HL-60/S4 treated with retinoic acid at 250 ng/mL for 4 days and 3 days (cell line): Measurements from ENCODE around the gene CIAO3.

Experiments
- in situ Hi-C: fragments of 300-500 bp; cut with MboI; formaldehyde crosslinking; loops from 2 replicates; pipeline ENCODE4 v1.7.0; 2022; ENCODE audit warnings: low sequenced_read_pairs

Gene CIAO3

DNA sequence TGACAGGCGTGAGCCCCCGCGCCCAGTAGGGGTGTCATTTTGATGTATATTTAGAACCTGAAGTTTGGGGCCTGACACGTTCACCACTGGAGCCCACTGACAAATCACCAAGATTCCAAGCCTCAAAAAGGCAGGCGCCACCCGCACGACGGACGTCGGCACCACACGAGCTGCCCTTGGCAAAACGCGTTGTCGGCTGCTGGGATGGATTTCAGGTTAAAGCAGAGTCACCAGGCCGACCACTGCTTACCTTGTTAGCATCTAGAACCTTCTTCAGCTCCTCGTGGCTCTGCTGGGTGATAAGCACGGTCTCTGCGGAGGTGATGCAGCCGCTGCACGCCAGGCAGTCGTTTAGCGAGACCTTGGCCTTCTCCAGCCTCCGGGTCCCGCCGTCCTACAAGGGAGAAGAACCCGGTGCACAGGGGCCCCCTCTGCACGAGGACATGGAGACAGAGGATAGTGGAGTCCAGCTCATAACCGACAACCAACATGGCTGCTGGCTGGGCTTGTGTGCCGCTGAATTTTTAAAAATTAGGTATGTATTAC, 3.8 kb downstream of the CIAO3 start:
- in situ Hi-C loops = no loop called here

DNA sequence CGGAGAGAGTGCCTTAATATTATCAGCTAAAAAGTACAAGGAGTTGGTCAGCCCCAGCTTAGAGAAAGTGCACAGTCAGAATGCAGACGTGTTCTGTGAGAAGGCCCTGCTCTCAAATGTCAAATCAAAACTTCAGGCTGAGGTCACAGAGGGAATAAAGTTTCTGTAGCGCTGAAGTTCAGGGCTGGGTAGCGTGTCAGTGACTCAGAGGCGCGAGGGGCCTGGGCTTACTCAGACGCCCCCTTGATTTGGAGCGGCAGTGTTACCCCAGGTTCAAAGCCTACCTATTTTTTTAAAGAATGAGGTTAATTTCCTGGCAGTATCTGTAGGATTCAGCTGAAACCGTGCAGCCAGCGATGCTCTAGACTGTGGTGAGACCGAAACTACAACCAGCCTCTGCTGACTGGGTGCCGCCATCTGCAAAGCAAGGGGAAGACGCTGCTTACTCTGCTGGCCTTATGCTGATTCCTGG, 4.8 kb downstream of the CIAO3 start:
- in situ Hi-C loops = no loop called here

DNA sequence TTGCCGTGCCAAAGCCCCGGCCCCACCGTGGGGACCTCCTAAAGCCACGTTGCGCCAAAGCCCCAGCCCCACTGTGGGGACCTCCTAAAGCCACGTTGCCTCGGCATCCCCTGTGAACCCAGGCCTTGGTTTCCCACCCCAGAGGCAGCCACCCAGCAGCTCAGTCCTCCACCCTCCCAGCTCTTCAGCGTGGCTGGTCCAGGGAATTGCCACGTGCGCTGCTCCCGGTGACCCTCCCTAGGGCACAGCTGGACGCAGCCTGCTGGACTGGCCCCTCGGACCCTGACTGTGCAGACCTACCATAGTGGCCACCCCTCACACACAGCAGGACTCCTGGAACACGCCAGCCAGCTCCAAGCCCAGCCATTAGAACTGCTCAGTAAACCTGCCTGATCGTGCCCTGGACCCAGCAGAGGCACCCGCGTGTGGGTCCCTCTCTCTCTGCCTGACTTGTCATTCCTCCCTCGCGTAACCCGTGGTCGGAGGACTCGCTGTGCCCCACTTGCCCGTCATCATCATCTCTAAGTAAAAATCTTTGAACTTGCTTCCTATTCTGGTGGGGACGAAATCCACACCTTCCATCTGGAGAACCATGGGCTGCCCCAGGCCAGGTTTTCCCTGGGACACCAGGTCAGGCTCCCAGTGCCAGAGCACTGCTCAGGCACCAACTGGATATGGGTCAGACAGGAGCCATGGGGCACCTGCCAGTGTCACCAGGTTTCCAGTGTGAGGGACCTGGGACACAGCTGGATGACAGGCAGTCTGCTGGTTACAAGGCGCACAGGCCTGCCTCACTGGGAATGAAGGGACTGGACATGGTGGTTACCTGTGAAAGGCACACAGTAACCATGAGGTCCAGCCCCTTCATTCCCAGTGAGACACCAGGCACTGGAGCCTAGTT, 5.6 kb downstream of the CIAO3 start:
- in situ Hi-C loops = no loop called here

DNA sequence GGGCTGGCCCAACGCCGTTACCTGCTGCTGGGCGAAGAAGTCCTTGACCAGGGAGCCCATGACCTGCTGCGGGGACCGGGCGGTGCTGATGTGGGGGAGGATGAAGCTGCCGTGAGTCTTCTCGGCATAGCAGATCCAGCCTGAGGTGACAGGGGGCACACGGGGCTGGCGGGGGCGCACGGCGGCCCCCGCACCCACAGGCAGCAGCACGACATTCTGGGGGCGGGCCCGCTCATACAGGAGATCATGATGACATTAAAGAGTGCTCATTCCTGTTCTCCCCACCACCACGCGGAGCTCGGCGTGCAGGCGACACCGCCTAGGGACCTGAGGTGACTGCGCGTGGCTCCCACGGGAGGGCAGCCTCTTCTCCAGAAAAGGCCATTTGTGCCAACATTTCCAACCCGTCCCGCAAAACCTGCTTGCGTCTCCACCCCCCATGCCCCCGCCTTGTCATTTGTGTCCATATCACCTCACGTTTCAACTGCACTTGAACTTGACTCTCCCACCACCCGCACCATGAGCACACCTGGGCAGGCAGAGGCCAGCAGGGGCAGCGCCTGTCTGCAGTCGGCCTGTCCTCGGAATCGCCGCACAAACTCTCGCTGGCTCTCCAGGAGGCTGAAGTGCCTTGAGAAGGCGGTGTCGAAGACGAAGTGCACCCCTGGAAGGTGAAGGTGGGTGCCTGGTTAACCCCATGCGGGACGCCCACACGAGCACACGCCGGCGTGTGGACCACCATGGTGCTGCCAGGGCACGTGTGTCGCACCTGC, 6.4 kb downstream of the CIAO3 start:
- in situ Hi-C loops = no loop called here

DNA sequence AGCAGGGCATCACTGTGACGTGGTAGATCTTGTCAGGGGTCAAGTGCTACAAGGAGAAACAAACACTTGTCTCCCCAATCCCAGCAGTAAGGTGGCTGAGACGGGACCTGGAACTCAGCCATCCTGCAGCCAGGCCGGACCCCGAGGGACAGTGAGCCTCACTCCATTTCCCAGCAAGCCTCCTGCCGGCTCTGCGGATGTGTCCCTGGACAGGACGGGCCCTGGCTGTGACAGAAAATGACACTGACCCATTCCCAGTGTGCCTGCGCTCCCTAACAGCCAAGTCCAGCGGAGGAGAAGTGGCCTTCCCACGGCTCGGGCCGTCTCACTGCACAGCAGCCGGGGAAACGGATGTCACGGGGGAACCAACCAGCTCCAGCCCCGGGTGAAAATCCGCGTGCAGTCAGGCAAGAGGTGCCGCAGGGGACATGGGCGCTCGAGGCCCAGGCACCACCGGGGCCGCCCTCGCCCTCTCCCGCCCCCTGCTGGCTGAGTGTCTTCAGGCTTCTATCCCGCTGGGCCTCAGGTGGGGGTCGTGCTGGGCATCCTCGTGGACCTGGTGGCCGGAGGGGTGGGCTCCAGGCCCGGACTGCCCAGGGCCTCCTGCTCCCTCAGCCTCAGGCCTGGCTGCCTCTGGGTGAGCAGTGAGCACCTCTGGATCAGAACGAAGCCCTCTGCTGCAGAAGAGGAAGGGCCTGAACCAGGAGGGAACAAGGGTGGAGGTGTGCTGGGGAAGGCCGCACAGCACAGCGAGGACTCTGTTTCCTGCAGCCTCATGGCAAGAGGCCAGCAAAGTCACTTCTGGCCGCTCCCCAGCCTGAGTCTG, 7.2 kb downstream of the CIAO3 start:
- in situ Hi-C loops = no loop called here

DNA sequence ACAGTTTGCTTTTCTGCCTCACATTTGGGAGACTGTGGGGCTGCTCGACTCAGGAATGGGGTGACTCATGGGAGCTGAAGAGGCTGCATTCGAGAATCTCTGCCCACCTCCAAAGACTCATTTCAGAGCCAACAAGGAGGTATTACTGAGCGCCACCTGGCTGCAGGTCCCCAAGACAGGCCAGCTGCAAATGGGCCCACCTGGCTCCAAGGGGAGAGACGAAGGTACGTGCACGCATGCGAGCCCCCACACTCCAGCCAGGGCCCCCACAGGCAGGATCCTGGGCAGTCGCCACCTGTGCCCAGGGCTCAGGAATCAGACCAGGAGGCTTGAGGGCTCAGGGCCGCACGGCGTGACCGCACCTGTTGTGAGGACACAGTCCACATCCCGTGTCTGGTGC, 7.9 kb downstream of the CIAO3 start:
- in situ Hi-C loops = no loop called here

DNA sequence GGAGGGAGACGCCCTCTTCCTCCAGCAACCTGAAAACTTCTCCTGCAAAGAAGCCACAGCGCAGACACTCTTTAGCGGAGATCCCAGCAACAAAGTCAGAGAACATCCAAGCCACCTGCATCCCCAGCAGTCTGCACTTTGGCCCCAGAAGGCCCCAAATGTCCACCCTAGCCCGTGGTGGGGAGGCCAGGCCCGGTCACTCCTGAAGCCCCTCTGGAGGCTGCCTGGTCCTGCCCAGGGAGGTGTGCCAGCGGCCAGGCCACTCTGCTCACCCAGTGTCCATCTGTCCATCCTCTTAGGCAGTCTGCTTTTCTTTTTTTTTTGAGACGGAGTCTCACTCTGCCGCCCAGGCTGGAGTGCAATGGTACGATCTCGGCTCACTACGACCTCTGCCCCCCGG, 8.5 kb downstream of the CIAO3 start:
- in situ Hi-C loops = no loop called here

DNA sequence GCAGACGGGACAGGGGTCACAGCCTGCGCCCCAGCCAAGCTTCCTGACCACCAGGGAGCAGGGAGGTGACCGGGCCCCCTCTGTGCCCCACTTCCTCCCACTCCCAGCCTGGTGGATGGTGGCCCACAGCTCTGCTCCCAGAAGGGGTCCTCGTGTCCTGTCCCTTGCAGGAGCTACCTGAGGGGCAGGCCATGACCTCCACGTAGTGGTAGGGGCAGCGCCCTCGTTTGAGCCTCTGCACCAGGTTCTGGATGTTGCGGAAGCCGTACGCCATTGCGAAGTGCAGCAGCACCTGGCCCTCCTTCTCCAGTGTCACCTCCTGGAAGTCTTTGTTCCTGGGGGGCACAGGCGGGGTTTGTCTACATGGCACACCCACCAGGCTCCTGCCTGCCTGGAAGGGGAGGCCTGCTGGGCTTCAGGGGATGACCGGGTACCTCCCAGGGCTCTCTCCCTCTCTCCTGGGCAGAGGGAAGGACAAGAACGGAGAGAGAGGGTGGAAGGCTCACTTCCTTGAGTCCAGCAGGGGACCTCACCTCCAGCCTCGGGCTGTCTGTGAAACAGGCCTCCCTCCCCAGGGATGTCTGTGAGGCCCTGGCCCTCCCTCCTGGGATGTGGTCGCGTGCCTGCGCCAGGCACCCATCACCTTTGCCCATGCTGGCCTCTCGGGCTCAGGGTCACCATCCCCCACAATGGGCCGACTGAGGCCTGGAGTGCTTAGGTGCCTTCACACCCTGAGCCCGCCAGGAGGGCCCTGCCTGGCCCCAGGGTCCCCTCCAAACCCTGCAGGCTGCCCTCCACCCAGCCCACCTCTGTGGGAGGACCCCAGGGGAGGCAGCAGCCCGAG, 9.9 kb downstream of the CIAO3 start:
- in situ Hi-C loops = no loop called here

DNA sequence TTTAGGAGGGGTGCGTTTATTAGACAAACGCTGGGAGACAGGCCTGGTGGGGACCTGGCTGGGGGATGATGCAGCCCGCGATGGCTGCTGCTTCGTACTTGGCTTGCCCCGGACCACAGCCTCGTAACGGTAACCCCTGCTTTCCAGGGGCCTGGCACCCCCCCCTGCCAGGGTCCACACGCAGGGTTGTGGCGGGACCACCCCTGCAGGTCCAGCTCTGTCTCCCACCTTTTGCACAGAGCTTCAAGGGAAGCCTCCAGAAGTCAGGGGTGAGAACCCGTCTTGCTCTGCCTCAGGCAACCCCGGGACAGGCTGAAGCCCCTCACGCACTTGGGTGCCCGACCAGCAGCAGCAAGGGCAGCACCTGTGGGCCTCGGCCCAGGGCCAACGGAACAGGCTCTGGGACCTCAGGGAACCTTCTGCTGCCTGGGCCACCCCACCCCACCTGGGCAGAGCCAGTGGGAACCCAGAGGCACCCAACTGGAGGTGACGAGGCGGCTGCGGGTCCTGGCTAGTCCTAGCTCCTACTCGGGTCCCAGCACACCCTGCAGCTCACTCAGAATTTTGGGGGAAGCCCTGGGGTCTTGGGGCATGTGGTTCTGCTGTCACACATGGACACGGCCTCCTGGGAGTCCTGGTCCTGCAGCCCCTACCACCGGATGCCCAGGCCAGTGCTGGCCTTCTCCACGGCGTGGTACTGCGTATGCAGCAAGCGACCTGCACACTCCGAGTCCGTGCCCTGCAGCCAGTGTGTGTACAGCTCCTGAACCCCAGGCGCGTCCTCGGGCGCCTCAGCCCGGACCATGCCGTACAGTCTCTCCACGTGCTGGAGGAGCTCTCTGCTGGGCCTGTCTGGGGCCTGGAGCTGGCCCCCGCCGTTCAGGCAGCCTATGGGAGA, 10.8 kb downstream of the CIAO3 start:
- in situ Hi-C loops = no loop called here

DNA sequence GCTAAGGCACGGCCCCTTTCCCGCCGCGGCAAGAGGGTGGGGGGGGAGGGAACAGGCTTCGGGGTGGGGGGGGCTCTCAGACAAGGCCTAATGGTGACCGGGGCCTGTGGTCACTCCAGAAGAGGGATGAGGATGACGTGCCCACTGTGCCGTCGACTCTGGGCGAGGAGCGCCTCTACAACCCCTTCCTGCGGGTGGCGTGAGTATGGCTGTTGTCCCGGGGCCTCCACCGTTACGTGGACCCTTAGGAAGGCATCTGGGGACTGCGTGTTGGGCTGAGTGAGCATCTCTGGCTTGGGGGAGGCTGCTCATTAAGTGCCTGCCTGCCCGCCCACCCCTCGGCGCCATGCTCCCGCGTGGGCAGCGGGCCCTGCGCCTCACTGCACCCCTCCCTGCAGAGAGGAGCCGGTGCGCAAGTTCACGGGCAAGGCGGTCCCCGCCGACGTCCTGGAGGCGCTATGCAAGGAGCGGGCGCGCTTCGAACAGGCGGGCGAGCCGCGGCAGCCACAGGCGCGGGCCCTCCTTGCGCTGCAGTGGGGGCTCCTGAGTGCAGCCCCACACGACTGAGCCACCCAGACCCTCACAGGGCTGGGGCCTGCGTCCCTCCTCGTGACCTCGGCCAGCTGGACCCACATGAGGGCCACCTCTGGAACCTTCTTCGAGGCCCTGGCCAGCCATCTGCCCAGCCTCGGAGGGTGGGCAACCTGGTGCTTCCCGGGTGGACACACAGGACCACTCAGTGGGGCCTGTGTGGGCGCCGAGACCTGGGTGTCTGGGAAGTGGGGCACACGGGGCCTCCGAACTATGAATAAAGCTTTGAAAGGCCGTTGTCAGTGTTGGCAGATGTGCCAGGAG, 11.7 kb downstream of the CIAO3 start:
- in situ Hi-C loops = no loop called here

DNA sequence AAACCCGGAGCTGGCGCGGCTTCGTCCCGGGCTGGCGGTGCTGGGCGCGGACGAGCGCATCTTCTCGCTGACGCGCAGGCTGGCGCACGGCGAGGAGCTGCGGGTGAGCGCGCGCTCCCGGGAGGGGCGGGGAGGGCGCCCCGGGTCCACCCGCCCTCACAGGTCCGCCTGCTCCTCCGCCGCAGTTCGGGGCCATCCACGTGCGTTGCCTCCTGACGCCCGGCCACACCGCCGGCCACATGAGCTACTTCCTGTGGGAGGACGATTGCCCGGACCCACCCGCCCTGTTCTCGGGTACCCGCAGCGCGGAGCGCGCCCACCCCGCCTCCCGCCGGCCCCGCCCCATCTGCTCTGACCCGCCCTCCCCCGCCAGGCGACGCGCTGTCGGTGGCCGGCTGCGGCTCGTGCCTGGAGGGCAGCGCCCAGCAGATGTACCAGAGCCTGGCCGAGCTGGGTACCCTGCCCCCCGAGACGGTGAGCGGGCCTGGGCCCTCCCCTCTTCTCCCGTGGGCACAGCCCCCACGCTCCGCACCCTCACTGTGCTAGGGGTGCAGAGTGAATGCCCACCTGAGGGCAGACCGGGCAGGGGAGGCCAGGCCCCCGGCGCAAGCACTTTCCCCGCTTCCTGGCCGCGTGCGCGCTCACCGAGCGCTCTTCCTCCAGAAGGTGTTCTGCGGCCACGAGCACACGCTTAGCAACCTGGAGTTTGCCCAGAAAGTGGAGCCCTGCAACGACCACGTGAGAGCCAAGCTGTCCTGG, 12.5 kb downstream of the CIAO3 start:
- in situ Hi-C loops = no loop called here

DNA sequence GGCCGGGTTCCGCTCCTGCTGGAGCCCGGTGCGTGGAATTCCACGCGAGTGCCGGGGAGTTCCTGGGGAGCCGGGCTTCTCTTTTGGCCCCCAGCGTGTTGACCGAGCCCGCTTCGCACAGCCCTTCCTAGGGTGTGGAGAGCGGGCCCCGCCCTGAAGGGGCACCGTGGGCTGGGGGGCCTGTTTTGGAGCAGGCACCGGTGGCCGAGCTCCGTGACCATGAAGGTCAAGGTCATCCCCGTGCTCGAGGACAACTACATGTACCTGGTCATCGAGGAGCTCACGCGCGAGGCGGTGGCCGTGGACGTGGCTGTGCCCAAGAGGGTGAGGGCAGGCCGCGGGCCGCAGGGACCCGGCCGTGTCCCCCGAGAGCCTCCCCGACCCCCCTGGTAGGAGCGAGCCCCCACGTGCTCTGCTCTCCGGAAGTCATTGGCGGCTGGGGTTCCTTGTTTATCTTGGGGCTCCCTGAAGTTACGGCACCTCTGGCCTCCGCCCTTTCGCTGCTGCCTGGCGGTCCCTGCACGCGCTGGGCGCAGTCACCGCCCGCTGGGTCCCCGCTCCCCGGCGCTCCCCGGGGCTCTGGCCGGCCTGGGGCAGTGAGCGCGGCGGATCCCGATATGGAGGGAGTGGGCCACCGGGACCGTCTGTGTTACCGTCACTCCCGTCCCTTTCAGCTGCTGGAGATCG, 13.4 kb downstream of the CIAO3 start:
- in situ Hi-C loops = no loop called here

DNA sequence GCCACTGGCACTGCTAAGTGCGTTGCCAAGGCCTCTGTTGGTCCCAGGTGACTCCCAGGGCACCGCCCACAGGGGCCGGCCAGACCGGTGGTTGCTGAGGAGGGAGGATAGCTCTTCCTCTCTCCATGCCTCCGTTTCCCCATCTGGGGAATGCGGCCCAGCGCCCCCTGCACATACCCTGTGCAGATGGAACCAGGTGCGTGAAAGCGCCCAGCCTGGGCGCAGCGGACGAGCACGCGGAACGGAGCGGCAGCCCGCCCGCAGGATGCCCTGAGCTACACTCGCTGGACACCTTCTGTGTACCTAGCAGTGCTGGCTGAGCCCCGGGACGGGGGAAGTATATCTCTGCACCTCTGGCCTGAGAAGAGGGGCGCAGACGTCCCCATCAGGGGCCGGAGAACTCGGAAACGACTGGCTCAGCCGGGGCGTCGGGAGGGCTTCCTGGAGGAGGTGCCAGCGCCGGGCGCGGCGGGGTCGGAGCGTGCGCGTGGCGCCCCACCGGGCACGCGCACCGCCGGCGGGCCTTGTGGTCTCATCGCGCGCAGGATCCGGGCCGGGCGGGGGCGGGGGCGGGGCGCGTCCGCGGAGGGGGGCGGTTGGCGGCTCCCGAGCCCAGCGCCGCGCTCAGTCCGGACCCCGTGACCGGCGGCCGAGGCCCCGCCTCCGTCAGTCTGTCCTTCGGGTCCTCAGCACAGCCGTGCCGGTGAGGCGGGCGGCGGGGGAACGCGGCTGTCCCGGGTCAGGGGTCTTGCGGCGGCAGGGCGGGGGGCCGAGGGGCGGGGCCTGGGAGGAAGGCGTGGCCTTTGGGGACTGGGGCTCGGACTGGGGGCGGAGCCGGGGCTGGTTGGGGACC, 14.1 kb downstream of the CIAO3 start, which contains the start of the genes CCDC78 and HAGHL:
CCDC78 (minus strand) TSS at position 6 of the 853 bp plus-strand sequence. CDS start 76 bp downstream, outside the sequence.
HAGHL (plus strand) TSS at position 669 of the 853 bp plus-strand sequence. CDS start 404 bp downstream, outside the sequence.
- in situ Hi-C loops = no loop called here

DNA sequence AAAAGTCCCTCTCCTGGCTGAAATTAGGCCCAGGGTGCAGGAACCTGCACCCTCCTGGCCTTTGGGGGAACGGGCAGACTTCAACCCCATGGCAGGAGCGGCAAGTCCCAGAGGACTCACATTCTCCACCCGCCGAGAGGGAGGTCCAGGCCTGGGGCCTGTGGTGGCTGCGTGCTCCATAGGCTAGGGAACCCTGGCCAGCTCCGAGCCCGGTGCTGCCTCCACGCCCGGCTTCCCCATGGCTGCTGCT, 14.7 kb downstream of the CIAO3 start:
- in situ Hi-C loops = no loop called here

DNA sequence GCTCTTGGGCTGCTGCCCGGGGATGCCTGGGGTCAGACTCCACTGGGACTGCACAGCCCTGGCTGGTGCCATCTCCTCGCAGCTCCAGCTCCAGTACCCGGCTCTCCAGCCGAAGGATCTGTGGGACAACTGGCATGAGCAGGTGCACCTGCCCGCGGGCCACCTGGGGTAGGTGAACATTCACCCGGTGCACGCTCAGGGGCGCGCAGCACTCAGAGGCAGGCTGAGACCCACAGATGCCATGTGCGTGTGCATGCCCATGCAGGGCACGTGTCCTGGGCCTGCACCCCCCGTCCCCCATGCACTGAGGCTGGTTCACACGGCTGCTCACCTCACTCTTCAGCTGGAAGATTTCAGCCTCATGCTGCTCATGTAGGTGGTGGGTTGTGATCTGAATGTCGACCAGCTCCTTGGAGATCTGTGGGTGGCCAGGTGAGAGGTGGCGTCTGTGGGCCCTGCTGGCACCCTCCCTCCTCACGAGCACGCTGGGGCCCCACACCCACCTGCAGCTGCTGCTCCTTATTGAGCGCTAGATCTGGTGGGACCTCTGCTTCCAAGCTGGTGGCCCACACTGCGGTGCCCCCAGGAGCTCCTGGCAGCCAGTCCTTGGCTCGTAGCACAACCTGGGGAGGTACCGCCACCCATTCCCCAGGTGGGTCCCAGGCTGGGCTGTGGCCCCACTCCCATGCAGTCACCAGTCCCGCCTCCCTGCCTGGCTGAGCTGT, 15.2 kb downstream of the CIAO3 start:
- in situ Hi-C loops = no loop called here
